A549 (cell line): ENCODE measurements around the gene ETV1. TPM values are rescaled to one million over a fixed set of nuclear protein-coding genes. Genes with fewer than 3 reads are reported as not detected.

Source experiments
- ATAC-seq, 2 experiments: fragments of 200-7000 bp in 1 of 2; fragments of >200 bp in 1 of 2; cut with Nextera tagmentation in 1 of 2; cut with Tn5 transposase in 1 of 2; 3 replicates each; pipeline versions ENCODE4 v1.8.0 to v1.9.1; 2018 to 2020; ENCODE audit warnings: mild to moderate bottlenecking in 1 of 2, moderate library complexity in 1 of 2
- CTCF ChIA-PET: fragments of 300-600 bp; sonication (Branson Sonifier 250); formaldehyde crosslinking; extraction: SDS; loops from one replicate; lab custom pipeline; 2021; ENCODE audit warnings: antibody characterized with exemption, inconsistent platforms; lab: Yijun Ruan, JAX
- POLR2A ChIA-PET: fragments of 350-600 bp; formaldehyde crosslinking; extraction: SDS; loops from one replicate; lab custom pipeline; 2021; ENCODE audit warnings: antibody characterized with exemption, inconsistent platforms; lab: Yijun Ruan, JAX
- DNase-seq, 2 experiments: peaks; one replicate each; pipeline versions ENCODE4 v3.0.0 to v3.0.0-alpha.2; 2011 to 2016; ENCODE audit warnings: low read depth in 1 of 2, low spot score in 1 of 2
- FAIRE-seq: peaks from 2 replicates; lab custom pipeline; 2011; peaks lifted over from hg19 to GRCh38; lab: Jason Lieb, UNC
- H3K27ac ChIP-seq, 2 experiments: fragments of >200 bp; sonication (Bioruptor Twin); formaldehyde crosslinking; 3 replicates each; pipeline ENCODE4 v1.5.1; 2016 to 2017
- H3K4me1 ChIP-seq: fragments of >200 bp; sonication (Bioruptor Twin); formaldehyde crosslinking; 3 replicates; pipeline ENCODE4 v1.6.1; 2016
- H3K4me2 ChIP-seq: fragments of >200 bp; sonication (Bioruptor Twin); formaldehyde crosslinking; 3 replicates; pipeline ENCODE4 v1.6.1; 2016
- H3K4me3 ChIP-seq: fragments of >200 bp; sonication (Bioruptor Twin); formaldehyde crosslinking; 3 replicates; pipeline ENCODE4 v1.5.1; 2016
- H3K9me3 ChIP-seq: fragments of >200 bp; sonication (Bioruptor Twin); formaldehyde crosslinking; 3 replicates; pipeline ENCODE4 v1.6.1; 2016
- ATOH8 ChIP-seq: fragments of 250-450 bp; sonication (Bioruptor Pico); IDR thresholded peaks from 2 replicates; pipeline ENCODE4 v1.5.0; 2020; ENCODE audit warnings: low read depth, mild to moderate bottlenecking, moderate library complexity
- BCL3 ChIP-seq: fragments of >200 bp; sonication (Bioruptor Twin); formaldehyde crosslinking; IDR thresholded peaks from 3 replicates; pipeline ENCODE4 v1.6.1; 2016
- E2F6 ChIP-seq: IDR thresholded peaks from 2 replicates; pipeline ENCODE4 v1.6.1; 2012; ENCODE audit warnings: low read depth, borderline replicate concordance
- EHF ChIP-seq: fragments of 250-450 bp; sonication (Bioruptor Pico); IDR thresholded peaks from 2 replicates; pipeline ENCODE4 v1.5.0; 2020; ENCODE audit warnings: mild to moderate bottlenecking
- EP300 ChIP-seq, 2 experiments: fragments of >200 bp; sonication (Bioruptor Twin); formaldehyde crosslinking; IDR thresholded peaks; 2 replicates in 1 of 2; 3 replicates in 1 of 2; pipeline ENCODE4 v1.6.1; 2016 to 2017
- ESRRA ChIP-seq: fragments of 150-350 bp; IDR thresholded peaks from 2 replicates; pipeline ENCODE4 v1.6.1; 2014; ENCODE audit warnings: mild to moderate bottlenecking, low read length, borderline replicate concordance
- GATA3 ChIP-seq: IDR thresholded peaks from 2 replicates; pipeline ENCODE4 v1.6.1; 2012; ENCODE audit warnings: borderline replicate concordance
- HDAC2 ChIP-seq: fragments of 200-600 bp; sonication (generic); IDR thresholded peaks from 2 replicates; pipeline ENCODE4 v1.6.1; 2016
- HMGXB4 ChIP-seq: fragments of 250-450 bp; sonication (Bioruptor Pico); IDR thresholded peaks from 2 replicates; pipeline ENCODE4 v1.5.0; 2021; ENCODE audit warnings: mild to moderate bottlenecking, moderate library complexity, borderline replicate concordance
- HOXA7 ChIP-seq: fragments of 250-450 bp; sonication (Bioruptor Pico); IDR thresholded peaks from 2 replicates; pipeline ENCODE4 v1.5.0; 2020; ENCODE audit warnings: mild to moderate bottlenecking, moderate library complexity
- HOXB13 ChIP-seq: fragments of 250-450 bp; sonication (Bioruptor Pico); IDR thresholded peaks from 2 replicates; pipeline ENCODE4 v1.5.0; 2020; ENCODE audit warnings: low read depth, mild to moderate bottlenecking, moderate library complexity
- JUN ChIP-seq, 2 experiments: fragments of >200 bp; sonication (Bioruptor Twin); formaldehyde crosslinking; IDR thresholded peaks; 2 replicates in 1 of 2; 3 replicates in 1 of 2; pipeline ENCODE4 v1.6.1; 2016 to 2017
- MAFK ChIP-seq: fragments of 450-650 bp; IDR thresholded peaks from 2 replicates; pipeline ENCODE4 v1.6.1; 2014; ENCODE audit not compliant: partially characterized antibody
- MAX ChIP-seq: IDR thresholded peaks from 2 replicates; pipeline ENCODE4 v1.6.1; 2012
- MYC ChIP-seq: IDR thresholded peaks from 2 replicates; pipeline ENCODE4 v1.6.1; 2012; ENCODE audit warnings: mild to moderate bottlenecking, inconsistent platforms, low read length, improper control_type of control experiment, borderline replicate concordance
- NPAS2 ChIP-seq: fragments of 250-450 bp; sonication (Bioruptor Pico); IDR thresholded peaks from 2 replicates; pipeline ENCODE4 v1.8.0; 2022; ENCODE audit warnings: mild to moderate bottlenecking, moderate library complexity, borderline replicate concordance
- NR3C1 ChIP-seq: fragments of >200 bp; sonication (Bioruptor Twin); formaldehyde crosslinking; IDR thresholded peaks from 3 replicates; pipeline ENCODE4 v1.6.1; 2017
- PBX3 ChIP-seq: IDR thresholded peaks from 2 replicates; pipeline ENCODE4 v1.6.1; 2012
- PHF8 ChIP-seq: fragments of 200-600 bp; sonication (generic); IDR thresholded peaks from 2 replicates; pipeline ENCODE4 v1.6.1; 2016; ENCODE audit warnings: low read depth, mild to moderate bottlenecking, antibody characterized with exemption, moderate library complexity, borderline replicate concordance
- POLR2A ChIP-seq: IDR thresholded peaks from 2 replicates; pipeline ENCODE4 v1.6.1; 2012; ENCODE audit warnings: mild to moderate bottlenecking, low read length
- POLR2AphosphoS2 ChIP-seq: conservative IDR thresholded peaks from 2 replicates; pipeline ENCODE4 v1.6.1; 2012; ENCODE audit warnings: low read length, improper control_type of control experiment, inconsistent platforms
- RCOR1 ChIP-seq: fragments of 150-350 bp; IDR thresholded peaks from 2 replicates; pipeline ENCODE4 v1.6.1; 2014; ENCODE audit warnings: antibody characterized with exemption, low read length, low read depth
- RFX5 ChIP-seq: fragments of 450-650 bp; IDR thresholded peaks from 2 replicates; pipeline ENCODE4 v1.7.1; 2014; ENCODE audit warnings: antibody characterized with exemption, mild to moderate bottlenecking, moderate library complexity
- SMC3 ChIP-seq: fragments of >200 bp; sonication (Bioruptor Twin); formaldehyde crosslinking; IDR thresholded peaks from 3 replicates; pipeline ENCODE4 v1.6.1; 2018; ENCODE audit warnings: inconsistent platforms
- SREBF2 ChIP-seq: fragments of 450-650 bp; IDR thresholded peaks from 2 replicates; pipeline ENCODE4 v1.6.1; 2014; ENCODE audit warnings: mild to moderate bottlenecking, moderate library complexity
- TFCP2L1 ChIP-seq: fragments of 250-450 bp; sonication (Bioruptor Pico); IDR thresholded peaks from 2 replicates; pipeline ENCODE4 v1.5.0; 2021; ENCODE audit warnings: mild to moderate bottlenecking
- ZC3H11A ChIP-seq: fragments of 450-650 bp; IDR thresholded peaks from 2 replicates; pipeline ENCODE4 v1.6.1; 2014; ENCODE audit warnings: antibody characterized with exemption, mild to moderate bottlenecking
- ZFP36 ChIP-seq: fragments of 450-650 bp; IDR thresholded peaks from 2 replicates; pipeline ENCODE4 v1.6.1; 2014; ENCODE audit warnings: borderline replicate concordance; ENCODE audit not compliant: partially characterized antibody
- ZNF302 ChIP-seq: fragments of 250-450 bp; sonication (Bioruptor Pico); IDR thresholded peaks from 2 replicates; pipeline ENCODE4 v1.9.0; 2021; ENCODE audit warnings: inconsistent platforms, mild to moderate bottlenecking, moderate library complexity
- WGBS: methylation state at CpG from one replicate; pipeline ENCODE4 v1.1.6; 2017; ENCODE audit errors: missing lambda C conversion rate; 5-methylcytosine and 5-hydroxymethylcytosine counted together
- polyA plus RNA-seq, 4 experiments: library from polyadenylated mRNA; depleted of rRNA in 3 of 4; stranded (reverse); fragments of >200 nt; fragmentation: RNase III in 1 of 4; extraction: RNeasy Plus Mini Kit Qiagen cat#74134 plus additional on column Dnase treatment in 1 of 4; gene quantifications; 2 replicates in 3 of 4; 3 replicates in 1 of 4; pipeline ENCODE4 v1.2.3, GENCODE V29; 2011 to 2017

ETV1 gene
- polyA plus RNA-seq, 2 of the 4 experiments (the other 2 are of a cell fraction) = 1.3 to 6.2 TPM

GRCh38 chr7:13907831-13908230, 81.6 kb downstream of the ETV1 start:
- H3K27ac ChIP-seq = no peak overlapping the region
- H3K4me2 ChIP-seq = no peak overlapping the region
- H3K4me3 ChIP-seq = no peak overlapping the region
- ChIA-PET POLR2A (no interaction called here), CTCF (interaction anchor here (0.6 kb wide), 1 partner anchor 447 kb away, joined by 3 read pairs; no protein-coding TSS in a partner anchor)
- 45% methylated on average over 1 of the region's 1 CpG for WGBS
- FAIRE-seq (no peak), ATAC-seq (no peak), DNase-seq (no peak)
- no peaks in the 10 kb centered on the region for H3K4me1 ChIP-seq
- TF ChIP-seq EP300 (IDR thresholded peaks at IDR 0.05) (no peak), POLR2A (no peak), PBX3 (no peak), MYC (no peak), RFX5 (no peak), HOXA7 (CRISPR knock-in tag) (no peak), ZC3H11A (no peak), ZNF302 (no peak), EHF (CRISPR knock-in tag) (no peak), SREBF2 (no peak), NR3C1 (no peak), SMC3 (no peak), POLR2AphosphoS2 (no peak), RCOR1 (no peak), PHF8 (no peak), ATOH8 (CRISPR knock-in tag) (no peak), HOXB13 (CRISPR knock-in tag) (no peak)
- no peaks in the 10 kb centered on the region for H3K9me3 ChIP-seq

GRCh38 chr7:13904689-13905088, 84.8 kb downstream of the ETV1 start:
- Histone ChIP-seq H3K27ac (no peak overlapping the region), H3K4me2 (no peak overlapping the region), H3K4me3 (no peak overlapping the region), H3K4me1 (no peaks in the 10 kb centered on the region), H3K9me3 (no peaks in the 10 kb centered on the region)
- WGBS = 52% methylated on average over 3 of the region's 3 CpGs
- ChIA-PET POLR2A (no interaction called here), CTCF (no interaction called here)
- FAIRE-seq = no peak
- TF ChIP-seq POLR2AphosphoS2 (no peak), E2F6 (no peak), GATA3 (no peak), JUN (IDR thresholded peaks at IDR 0.05) (no peak), HDAC2 (no peak), EHF (CRISPR knock-in tag) (no peak), MAFK (no peak), SREBF2 (no peak), EP300 (IDR thresholded peaks at IDR 0.05) (no peak), MAX (no peak)
- no peak for DNase-seq
- no peak for ATAC-seq

GRCh38 chr7:13904007-13904406, 85.5 kb downstream of the ETV1 start:
- FAIRE-seq (no peak), ATAC-seq (no peak)
- no peak for TF ChIP-seq TFCP2L1 (CRISPR knock-in tag)
- no peak for TF ChIP-seq HOXA7 (CRISPR knock-in tag)
- TF ChIP-seq JUN (IDR thresholded peaks at IDR 0.05) = no peak
- TF ChIP-seq EHF (CRISPR knock-in tag) = no peak
- no peak for TF ChIP-seq EP300 (IDR thresholded peaks at IDR 0.05)
- TF ChIP-seq MAX = no peak
- no peak for TF ChIP-seq ZFP36
- no peak for TF ChIP-seq PBX3
- TF ChIP-seq BCL3 = no peak
- no peak for TF ChIP-seq NPAS2
- TF ChIP-seq ZC3H11A = no peak
- no peak for TF ChIP-seq HMGXB4
- no peak for TF ChIP-seq ESRRA

More at GRCh38 chr7:13904007-13904406, 85.5 kb downstream of the ETV1 start:
- H3K4me1 ChIP-seq = no peaks in the 10 kb centered on the region
- no peaks in the 10 kb centered on the region for H3K9me3 ChIP-seq
- no peak for DNase-seq
- POLR2A ChIA-PET = no interaction called here
- H3K4me3 ChIP-seq = no peak overlapping the region
- 30% methylated on average over 2 of the region's 2 CpGs for WGBS
- H3K27ac ChIP-seq = no peak overlapping the region
- CTCF ChIA-PET = no interaction called here
- H3K4me2 ChIP-seq = no peak overlapping the region
